T follicular helper cell (primary cell): ENCODE data around the gene DEK.
"Not testable (repeated sequence)": the region's sequence is repeated elsewhere in the genome, so short reads cannot be mapped to it uniquely, and the experiment has no call there.

Experiments
- DNase-seq: peaks from one replicate; pipeline ENCODE4 v3.0.0-alpha.2; 2020; ENCODE audit warnings: low read depth

DEK gene

GRCh38 chr6:18240230-18240629 is 24.1 kb downstream of the DEK start:
- no peak for DNase-seq

GRCh38 chr6:18237167-18237566 is 27.2 kb downstream of the DEK start:
- no peak for DNase-seq

GRCh38 chr6:18235524-18235923 is 28.8 kb downstream of the DEK start:
- no peak for DNase-seq

GRCh38 chr6:18234564-18234963 is 29.8 kb downstream of the DEK start:
- no peak for DNase-seq

- not testable (repeated sequence) for DNase-seq
These were observed 30.6 kb downstream of the DEK start for GRCh38 chr6:18233770-18234169.

DNA sequence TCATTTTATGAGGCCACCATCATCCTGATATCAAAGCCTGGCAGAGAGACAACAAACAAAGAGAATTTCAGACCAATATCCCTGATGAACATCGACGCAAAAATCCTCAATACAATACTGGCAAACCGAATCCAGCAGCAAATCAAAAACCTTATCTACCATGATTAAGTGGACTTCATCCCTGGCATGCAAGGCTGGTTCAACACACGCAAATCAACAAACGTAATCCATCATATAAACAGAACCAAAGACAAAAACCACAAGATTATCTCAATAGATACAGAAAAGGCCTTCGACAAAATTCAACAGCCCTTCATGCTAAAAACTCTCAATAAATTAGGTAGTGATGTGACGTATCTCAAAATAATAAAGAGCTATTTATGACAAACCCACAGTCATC is 32.5 kb downstream of the DEK start:
- DNase-seq = not testable (repeated sequence)

- not testable (repeated sequence) for DNase-seq
These were observed 35.7 kb downstream of the DEK start for GRCh38 chr6:18228590-18228989.

DNA sequence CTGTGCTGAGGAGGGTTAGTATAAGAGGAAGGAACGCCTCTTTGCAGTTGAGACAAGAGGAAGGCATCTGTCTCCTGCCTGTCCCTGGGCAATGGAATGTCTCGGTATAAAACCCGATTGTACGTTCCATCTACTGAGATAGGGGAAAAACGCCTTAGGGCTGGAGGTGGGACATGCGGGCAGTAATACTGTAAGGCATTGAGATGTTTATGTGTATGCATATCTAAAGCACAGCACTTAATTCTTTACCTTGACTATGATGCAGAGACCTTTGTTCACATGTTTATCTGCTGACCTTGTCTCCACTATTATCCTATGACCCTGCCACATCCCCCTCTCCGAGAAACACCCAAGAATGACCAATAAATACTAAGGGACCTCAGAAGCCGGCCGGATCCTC is 37.2 kb downstream of the DEK start:
- not testable (repeated sequence) for DNase-seq

DNA sequence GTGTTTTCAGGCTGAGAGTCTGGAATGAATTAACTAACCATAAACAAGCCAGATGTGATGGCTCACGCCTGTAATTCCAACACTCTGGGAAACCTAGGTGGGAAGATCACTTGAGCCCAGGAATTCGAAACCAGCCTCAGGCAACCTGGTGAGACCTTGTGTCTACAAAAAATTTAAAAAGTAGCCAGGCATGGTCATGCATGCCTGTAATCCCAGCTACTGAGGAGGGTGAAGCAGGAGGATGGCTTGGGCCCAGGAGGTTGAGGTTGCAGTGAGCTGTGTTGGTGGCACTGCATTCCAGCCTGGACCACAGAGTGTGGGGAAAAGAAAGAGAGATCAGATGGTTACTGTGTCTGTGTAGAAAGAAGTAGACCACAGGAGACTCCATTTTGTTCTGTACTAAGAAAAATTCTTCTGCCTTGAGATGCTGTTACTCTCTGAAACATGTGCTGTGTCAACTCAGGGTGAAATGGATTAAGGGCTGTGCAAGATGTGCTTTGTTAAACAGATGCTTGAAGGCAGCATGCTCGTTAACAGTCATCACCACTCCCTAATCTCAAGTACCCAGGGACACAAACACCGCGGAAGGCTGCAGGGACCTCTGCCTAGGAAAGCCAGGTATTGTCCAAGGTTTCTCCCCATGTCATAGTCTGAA is 37.8 kb downstream of the DEK start:
- not testable (repeated sequence) for DNase-seq

- DNase-seq = no peak
These were observed 43.1 kb downstream of the DEK start for GRCh38 chr6:18221288-18221615.

- DNase-seq = no peak
These were observed 44.7 kb downstream of the DEK start for GRCh38 chr6:18219591-18219990.

- DNase-seq = no peak
These were observed 46.1 kb downstream of the DEK start for GRCh38 chr6:18218233-18218632.

- no peak for DNase-seq
These were observed 47.9 kb downstream of the DEK start for GRCh38 chr6:18216411-18216810.

- no peak for DNase-seq
These were observed 48.9 kb downstream of the DEK start for GRCh38 chr6:18215436-18215835.

- DNase-seq = no peak
These were observed 50.3 kb downstream of the DEK start for GRCh38 chr6:18214003-18214402.

- DNase-seq = peak; percentile 3
These were observed 50.9 kb downstream of the DEK start for GRCh38 chr6:18213439-18213838.

DNA sequence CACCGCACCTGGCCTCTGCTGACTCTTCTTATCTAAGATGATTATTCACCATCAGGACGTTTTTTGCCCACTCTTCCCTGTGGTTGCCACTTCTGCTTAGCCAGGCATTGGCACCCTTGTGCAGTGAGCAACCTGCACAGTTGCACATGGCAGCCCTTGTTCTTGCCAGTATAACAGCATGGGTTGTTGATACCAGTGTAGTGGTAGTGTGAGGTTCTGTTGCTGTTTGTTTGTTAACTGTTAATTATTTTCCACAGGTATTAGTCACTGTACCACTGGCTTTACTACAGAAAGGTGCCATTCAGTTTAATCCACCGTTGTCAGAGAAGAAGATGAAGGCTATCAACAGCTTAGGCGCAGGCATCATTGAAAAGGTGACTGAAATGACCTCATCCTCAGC is 52.1 kb downstream of the DEK start:
- DNase-seq = no peak

GRCh38 chr6:18211338-18211737 is 53.0 kb downstream of the DEK start:
- DNase-seq = no peak

DNA sequence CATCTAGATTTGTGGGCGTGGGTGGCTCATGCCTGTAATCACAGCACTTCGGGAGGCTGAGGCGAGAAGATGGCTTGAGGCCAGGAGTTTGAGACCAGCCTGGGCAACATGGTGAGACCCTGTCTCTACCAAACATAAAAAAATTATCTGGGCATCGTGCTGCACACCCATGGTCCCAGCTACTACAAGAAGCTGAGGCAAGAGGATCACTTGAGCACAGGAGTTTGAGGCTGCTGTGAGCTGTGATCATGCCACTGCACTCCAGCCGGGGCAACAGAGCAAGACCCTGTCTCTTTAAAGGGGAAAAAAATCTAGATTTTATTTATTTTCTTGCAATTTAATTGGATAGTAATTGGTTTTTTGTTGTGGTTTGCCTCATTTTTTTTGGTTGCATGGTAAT is 53.6 kb downstream of the DEK start:
- no peak for DNase-seq

- DNase-seq = no peak
These were observed 54.7 kb downstream of the DEK start for GRCh38 chr6:18209539-18210197.

DNA sequence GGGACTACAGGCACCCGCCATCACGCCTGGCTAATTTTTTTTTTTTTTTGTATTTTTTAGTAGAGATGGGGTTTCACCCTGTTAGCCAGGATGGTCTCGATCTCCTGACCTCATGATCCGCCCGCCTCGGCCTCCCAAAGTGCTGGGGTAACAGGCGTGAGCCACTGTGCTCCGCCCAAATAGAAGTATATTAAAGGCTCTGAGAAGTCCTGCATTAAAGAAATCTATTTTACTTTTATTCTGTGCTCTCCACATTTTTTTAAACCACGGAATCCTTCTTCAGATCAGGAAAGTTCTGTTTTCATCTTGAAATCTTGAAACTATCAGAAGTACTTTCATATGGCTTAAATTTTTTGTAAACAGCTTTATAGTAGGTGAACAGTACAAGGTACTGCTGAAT is 55.6 kb downstream of the DEK start:
- DNase-seq = not testable (repeated sequence)

- DNase-seq = no peak
These were observed 56.4 kb downstream of the DEK start for GRCh38 chr6:18207949-18208348.

DNA sequence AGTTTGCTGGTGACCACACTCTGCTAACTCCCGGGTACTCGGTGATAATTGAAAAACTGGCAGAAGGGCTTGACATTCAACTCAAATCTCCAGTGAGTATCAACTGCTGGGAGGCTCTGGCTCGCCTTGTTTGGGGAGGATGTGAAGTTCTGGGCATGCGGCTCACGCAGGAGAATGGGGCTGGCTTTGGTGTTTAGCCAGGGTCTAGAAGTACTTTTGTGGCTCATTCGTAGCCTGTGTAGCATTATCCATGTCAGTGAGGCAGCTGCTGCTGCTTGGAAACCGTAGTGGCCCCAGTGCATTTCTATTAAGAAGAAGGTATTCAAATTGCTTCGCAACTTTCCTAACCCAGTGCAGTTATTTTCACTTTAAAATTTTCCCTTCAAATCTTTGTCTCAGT is 56.9 kb downstream of the DEK start:
- no peak for DNase-seq

DNA sequence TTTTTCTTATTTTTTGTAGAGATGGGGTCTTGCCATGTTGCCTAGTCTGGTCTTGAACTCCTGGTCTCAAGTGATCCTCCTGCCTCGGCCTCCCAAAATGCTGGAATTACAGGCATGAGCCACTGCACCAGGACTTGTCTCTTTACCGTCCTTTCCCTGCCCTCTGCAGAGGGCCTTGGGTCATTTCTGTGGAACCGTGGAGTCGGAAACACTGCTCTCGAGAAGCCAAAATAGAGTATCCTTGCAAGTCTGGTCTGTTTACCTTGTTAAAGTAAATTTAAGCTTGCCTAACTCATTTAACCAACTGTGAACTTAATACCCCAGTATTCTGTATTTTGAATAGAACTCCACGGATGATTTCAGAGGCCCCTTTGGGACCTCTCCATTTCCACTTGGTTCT is 57.7 kb downstream of the DEK start:
- DNase-seq = no peak
